GM18505 (cell line): ENCODE results near the gene APBA2.

Experiments used
- ATAC-seq: cut with Tn5 transposase; IDR thresholded peaks from one replicate; pipeline ENCODE4 v1.9.1; 2021; ENCODE audit not compliant: unreplicated experiment
- POLR2A ChIP-seq: IDR thresholded peaks from 4 replicates; pipeline ENCODE4 v1.6.1; 2011; ENCODE audit warnings: borderline replicate concordance; ENCODE audit not compliant: insufficient read depth, insufficient read length; ENCODE audit errors: extremely low read depth

The APBA2 gene

GRCh38 chr15:28989239-28989830 lies 103.6 kb downstream of the APBA2 start:
- ATAC-seq = no peak
- TF ChIP-seq POLR2A = no peak

GRCh38 chr15:28989896-28990295 lies 104.1 kb downstream of the APBA2 start:
- TF ChIP-seq POLR2A = no peak
- no peak for ATAC-seq

GRCh38 chr15:28990390-28990789 lies 104.6 kb downstream of the APBA2 start:
- no peak for ATAC-seq
- no peak for TF ChIP-seq POLR2A

- no peak for TF ChIP-seq POLR2A
- no peak for ATAC-seq
These were observed 105.7 kb downstream of the APBA2 start for GRCh38 chr15:28991236-28992171.

- no peak for TF ChIP-seq POLR2A
These were observed 106.6 kb downstream of the APBA2 start for GRCh38 chr15:28992336-28992864.

GRCh38 chr15:28993051-28993719 lies 107.4 kb downstream of the APBA2 start:
- no peak for TF ChIP-seq POLR2A
- no peak for ATAC-seq

More at GRCh38 chr15:28992336-28992864, 106.6 kb downstream of the APBA2 start:
- no peak for ATAC-seq

GRCh38 chr15:28993720-28994053 lies 107.9 kb downstream of the APBA2 start:
- no peak for TF ChIP-seq POLR2A
- no peak for ATAC-seq

GRCh38 chr15:28994142-28994830 lies 108.5 kb downstream of the APBA2 start:
- ATAC-seq = no peak
- TF ChIP-seq POLR2A = no peak

GRCh38 chr15:28994831-28995596 lies 109.2 kb downstream of the APBA2 start:
- no peak for TF ChIP-seq POLR2A
- ATAC-seq = no peak

GRCh38 chr15:28995705-28996104 lies 109.9 kb downstream of the APBA2 start:
- TF ChIP-seq POLR2A = no peak
- no peak for ATAC-seq

GRCh38 chr15:28996289-28996688 lies 110.5 kb downstream of the APBA2 start:
- ATAC-seq = no peak
- TF ChIP-seq POLR2A = no peak

- ATAC-seq = no peak
- TF ChIP-seq POLR2A = no peak
These were observed 111.2 kb downstream of the APBA2 start for GRCh38 chr15:28996953-28997352.
